Gastroesophageal sphincter (tissue), 4 donors: ENCODE results near the gene CATSPER3. TPM values are rescaled to one million over a fixed set of nuclear protein-coding genes. Genes with fewer than 3 reads are reported as not detected.

ENCODE experiments used
- ATAC-seq: fragments of 150-250 bp; one replicate; pipeline ENCODE4 v1.9.1; 2016; ENCODE audit warnings: mild to moderate bottlenecking, moderate library complexity
- H3K27ac ChIP-seq, 4 donors: fragments of 200-600 bp; sonication (generic) in 3 of 4; 1 replicate in 3 of 4; 2 replicates in 1 of 4; pipeline ENCODE4 v1.5.1; 2016 to 2019
- H3K27me3 ChIP-seq: fragments of 200-600 bp; sonication (generic); one replicate; pipeline ENCODE4 v1.5.1; 2019
- H3K36me3 ChIP-seq, 2 donors: fragments of 200-600 bp; sonication (generic); one replicate each; pipeline ENCODE4 v1.5.1; 2019; ENCODE audit warnings: control low read depth in 1 of 2
- H3K4me1 ChIP-seq, 3 donors: fragments of 200-600 bp; sonication (generic); 1 replicate in 2 of 3; 2 replicates in 1 of 3; pipeline ENCODE4 v1.5.1; 2016 to 2019; ENCODE audit warnings: control low read depth in 2 of 3
- H3K4me3 ChIP-seq, 2 donors: fragments of 200-600 bp; sonication (generic); one replicate each; pipeline ENCODE4 v1.5.1; 2019; ENCODE audit warnings: mild to moderate bottlenecking in 1 of 2, moderate library complexity in 1 of 2
- H3K9me3 ChIP-seq, 3 donors: fragments of 200-600 bp; sonication (generic); one replicate each; pipeline ENCODE4 v1.5.1; 2017 to 2019; ENCODE audit warnings: control low read depth in 2 of 3
- EP300 ChIP-seq: sonication (generic); formaldehyde crosslinking; IDR thresholded peaks from one replicate; pipeline ENCODE4 v1.6.1; 2017; ENCODE audit warnings: antibody characterized with exemption, mild to moderate bottlenecking
- POLR2A ChIP-seq, 2 donors: fragments of 450-650 bp; IDR thresholded peaks; one replicate each; pipeline ENCODE4 v1.6.1; 2017; ENCODE audit warnings: antibody characterized with exemption in 2 of 2, mild to moderate bottlenecking in 2 of 2, moderate library complexity in 1 of 2
- POLR2AphosphoS5 ChIP-seq: sonication (generic); formaldehyde crosslinking; IDR thresholded peaks from one replicate; pipeline ENCODE4 v1.6.1; 2017; ENCODE audit warnings: antibody characterized with exemption
- WGBS, 2 donors: methylation state at CpG; one replicate each; pipeline ENCODE4 v1.1.5; 2018; ENCODE audit warnings: low coverage in 1 of 2; 5-methylcytosine and 5-hydroxymethylcytosine counted together
- total RNA-seq, 4 donors: library from RNA; depleted of rRNA; stranded (reverse); fragments of >200 nt; gene quantifications; one replicate each; pipeline ENCODE4 v1.1.0, GENCODE V29; 2016
- TF ChIP-seq, protein P1 (sequence below), 4 experiments: fragments of 200-600 bp in 2 of 4; fragments of 450-650 bp in 2 of 4; sonication (generic) in 1 of 4; IDR thresholded peaks; one replicate each; pipeline ENCODE4 v1.5.1; 2017 to 2019; ENCODE audit warnings: antibody characterized with exemption in 4 of 4, mild to moderate bottlenecking in 2 of 4, moderate library complexity in 2 of 4

Gene CATSPER3
- under 1 TPM in 2 of 4 donors, not detected in 2; 0.62 to 0.78 TPM for total RNA-seq

DNA sequence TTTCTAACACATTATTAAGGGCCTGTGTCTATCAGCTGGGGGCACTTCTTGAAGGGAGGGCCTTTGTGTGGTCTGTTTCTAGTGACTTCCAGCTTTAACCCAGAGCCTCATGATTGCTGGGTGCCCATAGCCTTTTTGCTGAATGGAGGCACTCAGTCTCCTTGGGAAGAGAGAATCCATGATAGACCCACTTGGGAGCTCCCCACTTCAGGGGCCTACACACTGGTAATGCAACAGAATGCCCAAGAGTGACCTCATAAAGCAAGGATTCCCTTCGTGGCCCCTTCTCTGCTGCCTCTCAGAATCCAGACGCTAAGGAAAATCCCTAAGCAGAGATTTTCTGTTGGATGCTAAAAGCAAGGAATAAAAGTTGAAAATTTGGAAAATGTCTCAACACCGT lies at the start of gene CATSPER3:
TSS of gene CATSPER3 (plus strand) at position 301 of the 400 bp plus-strand sequence. CDS start at position 386, 85 bp downstream.
- no peaks in the 10 kb centered on the region for H3K4me1 ChIP-seq
- WGBS, 2 donors, result 89 to 92% methylated on average over 3 of the region's 3 CpGs
- no peak within 1 kb of the TSS for H3K4me3 ChIP-seq
- no peak for ATAC-seq
- no peak within 1 kb of the TSS for H3K27ac ChIP-seq
- H3K9me3 ChIP-seq, result no peaks in the 10 kb centered on the region
- no peaks in the 10 kb centered on the region for H3K27me3 ChIP-seq
- peaks cover 0 to 46% of the 10 kb centered on the region in 2 donors for H3K36me3 ChIP-seq
- TF ChIP-seq POLR2A (IDR thresholded peaks at IDR 0.05), result no peak

GRCh38 chr5:134918861-134919260 lies 48.8 kb upstream of the CATSPER3 start:
- TF ChIP-seq EP300 (no peak), POLR2A (IDR thresholded peaks at IDR 0.05) (no peak), POLR2AphosphoS5 (no peak)
- TF ChIP-seq, protein P1, sequence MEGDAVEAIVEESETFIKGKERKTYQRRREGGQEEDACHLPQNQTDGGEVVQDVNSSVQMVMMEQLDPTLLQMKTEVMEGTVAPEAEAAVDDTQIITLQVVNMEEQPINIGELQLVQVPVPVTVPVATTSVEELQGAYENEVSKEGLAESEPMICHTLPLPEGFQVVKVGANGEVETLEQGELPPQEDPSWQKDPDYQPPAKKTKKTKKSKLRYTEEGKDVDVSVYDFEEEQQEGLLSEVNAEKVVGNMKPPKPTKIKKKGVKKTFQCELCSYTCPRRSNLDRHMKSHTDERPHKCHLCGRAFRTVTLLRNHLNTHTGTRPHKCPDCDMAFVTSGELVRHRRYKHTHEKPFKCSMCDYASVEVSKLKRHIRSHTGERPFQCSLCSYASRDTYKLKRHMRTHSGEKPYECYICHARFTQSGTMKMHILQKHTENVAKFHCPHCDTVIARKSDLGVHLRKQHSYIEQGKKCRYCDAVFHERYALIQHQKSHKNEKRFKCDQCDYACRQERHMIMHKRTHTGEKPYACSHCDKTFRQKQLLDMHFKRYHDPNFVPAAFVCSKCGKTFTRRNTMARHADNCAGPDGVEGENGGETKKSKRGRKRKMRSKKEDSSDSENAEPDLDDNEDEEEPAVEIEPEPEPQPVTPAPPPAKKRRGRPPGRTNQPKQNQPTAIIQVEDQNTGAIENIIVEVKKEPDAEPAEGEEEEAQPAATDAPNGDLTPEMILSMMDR (IDR thresholded peaks at IDR 0.05), result no peak
- peaks cover 0 to 9% (median 0%) of the 10 kb centered on the region in 3 donors for H3K4me1 ChIP-seq
- no peak overlapping the region for H3K4me3 ChIP-seq
- no peak overlapping the region for H3K27ac ChIP-seq
- H3K9me3 ChIP-seq, result no peaks in the 10 kb centered on the region
- no peaks in the 10 kb centered on the region for H3K27me3 ChIP-seq
- peaks cover 0 to 21% of the 10 kb centered on the region in 2 donors for H3K36me3 ChIP-seq
- no peak for ATAC-seq
- WGBS, 2 donors, result 61 to 73% methylated on average over 2 to 3 of the region's 3 CpGs

GRCh38 chr5:134920848-134921575 lies 46.7 kb upstream of the CATSPER3 start:
- Histone ChIP-seq H3K27me3 (no peaks in the 10 kb centered on the region), H3K27ac (no peak overlapping the region), H3K9me3 (no peaks in the 10 kb centered on the region), H3K36me3 (peaks cover 0 to 3% of the 10 kb centered on the region in 2 donors), H3K4me1 (peaks cover 0 to 9% (median 0%) of the 10 kb centered on the region in 3 donors), H3K4me3 (no peak overlapping the region)
- WGBS, 2 donors, result 100% methylated on average over 1 to 2 of the region's 9 CpGs
- ATAC-seq, result no peak
- TF ChIP-seq POLR2AphosphoS5 (no peak), EP300 (no peak), POLR2A (IDR thresholded peaks at IDR 0.05) (no peak)
- TF ChIP-seq, protein P1 (IDR thresholded peaks at IDR 0.05), result no peak

GRCh38 chr5:134932508-134932907 lies 35.2 kb upstream of the CATSPER3 start:
- no peaks in the 10 kb centered on the region for H3K27me3 ChIP-seq
- no peak overlapping the region for H3K4me3 ChIP-seq
- 91 to 100% methylated on average over 3 of the region's 3 CpGs for WGBS, 2 donors

GRCh38 chr5:134934202-134934601 lies 33.5 kb upstream of the CATSPER3 start:
- no peak for ATAC-seq
- no peak overlapping the region for H3K27ac ChIP-seq
- no peaks in the 10 kb centered on the region for H3K27me3 ChIP-seq
- TF ChIP-seq POLR2A (IDR thresholded peaks at IDR 0.05), result no peak
- TF ChIP-seq, protein P1 (IDR thresholded peaks at IDR 0.05), result no peak
- no peak for TF ChIP-seq POLR2AphosphoS5
- TF ChIP-seq EP300, result no peak
- no peak overlapping the region for H3K4me3 ChIP-seq
- H3K4me1 ChIP-seq, result peaks cover 0 to 6% (median 0%) of the 10 kb centered on the region in 3 donors
- no peaks in the 10 kb centered on the region for H3K9me3 ChIP-seq
- H3K36me3 ChIP-seq, result peaks cover 0 to 54% of the 10 kb centered on the region in 2 donors
- WGBS, 2 donors, result 95% methylated on average over 5 of the region's 5 CpGs

More at GRCh38 chr5:134932508-134932907, 35.2 kb upstream of the CATSPER3 start:
- TF ChIP-seq POLR2A (IDR thresholded peaks at IDR 0.05) (no peak), EP300 (no peak), POLR2AphosphoS5 (no peak)
- TF ChIP-seq, protein P1 (IDR thresholded peaks at IDR 0.05), result no peak
- no peak overlapping the region for H3K27ac ChIP-seq
- peaks cover 0 to 6% (median 0%) of the 10 kb centered on the region in 3 donors for H3K4me1 ChIP-seq
- ATAC-seq, result no peak
- H3K9me3 ChIP-seq, result no peaks in the 10 kb centered on the region
- peaks cover 0 to 46% of the 10 kb centered on the region in 2 donors for H3K36me3 ChIP-seq
